ENCODE measurements around the gene HNRNPCL1. TPM values are rescaled to one million over a fixed set of nuclear protein-coding genes. Genes with fewer than 3 reads are reported as not detected.
"Not testable (repeated sequence)": the region's sequence is repeated elsewhere in the genome, so short reads cannot be mapped to it uniquely, and the experiment has no call there.

HNRNPCL1 gene
- total RNA-seq, result not detected

DNA sequence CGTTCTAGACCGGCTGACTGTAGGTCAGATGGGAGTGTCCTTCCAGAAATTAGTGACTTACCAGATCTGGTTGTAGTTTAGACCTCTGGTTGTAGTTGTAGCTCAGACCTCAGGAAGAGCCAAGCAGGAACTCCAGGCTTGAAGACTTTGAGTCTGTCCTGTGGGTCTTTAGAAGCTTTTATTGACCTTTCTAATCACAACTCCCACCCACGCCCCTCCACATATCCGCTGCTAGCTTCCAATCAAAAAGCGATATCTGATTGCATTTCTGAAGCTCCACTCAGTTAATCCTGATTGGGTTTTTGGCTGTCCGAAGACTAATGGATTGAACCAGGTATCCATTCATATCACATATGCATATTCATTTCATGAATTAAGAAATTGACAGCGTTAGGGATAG, at the start of gene HNRNPCL1:
Gene HNRNPCL1 (minus strand): TSS at position 101 of the 400 bp plus-strand sequence. CDS start 431 bp downstream, outside the sequence.
- not testable (repeated sequence) for H3K27ac ChIP-seq; H3K4me3 ChIP-seq; H3K36me3 ChIP-seq; H3K9me3 ChIP-seq; H3K4me1 ChIP-seq; DNase-seq (ENCODE audit: low spot score in 2 of 2); H3K27me3 ChIP-seq
- WGBS, result 87% methylated on average over 7 of the region's 7 CpGs

DNA sequence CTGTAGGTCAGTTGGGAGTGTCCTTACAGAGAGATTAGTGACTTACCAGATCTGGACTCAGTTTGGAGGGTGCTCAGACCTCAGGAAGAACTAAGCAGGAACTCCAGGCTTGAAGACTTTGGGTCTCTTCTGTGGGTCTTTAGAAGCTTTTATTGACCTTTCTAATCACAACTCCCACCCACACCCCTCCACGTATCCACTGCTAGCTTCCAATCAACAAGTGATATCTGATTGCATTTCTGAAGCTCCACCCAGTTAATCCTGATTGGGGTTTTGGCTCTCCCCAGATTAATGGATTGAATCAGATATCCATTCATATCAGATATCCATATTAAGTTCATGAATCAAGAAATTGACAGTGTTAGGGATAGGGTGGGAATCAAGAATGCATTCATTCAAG, 49.6 kb upstream of the HNRNPCL1 start, which contains the start of gene PRAMEF10:
Gene PRAMEF10 (minus strand): TSS at position 101 of the 400 bp plus-strand sequence. CDS start 2,423 bp downstream, outside the sequence.
- no CpG with 5 or more reads among the region's 1 CpG for WGBS
- not testable (repeated sequence) for H3K4me3 ChIP-seq; DNase-seq (ENCODE audit: low spot score in 2 of 2); H3K27ac ChIP-seq; H3K4me1 ChIP-seq; H3K9me3 ChIP-seq; H3K36me3 ChIP-seq; H3K27me3 ChIP-seq

DNA sequence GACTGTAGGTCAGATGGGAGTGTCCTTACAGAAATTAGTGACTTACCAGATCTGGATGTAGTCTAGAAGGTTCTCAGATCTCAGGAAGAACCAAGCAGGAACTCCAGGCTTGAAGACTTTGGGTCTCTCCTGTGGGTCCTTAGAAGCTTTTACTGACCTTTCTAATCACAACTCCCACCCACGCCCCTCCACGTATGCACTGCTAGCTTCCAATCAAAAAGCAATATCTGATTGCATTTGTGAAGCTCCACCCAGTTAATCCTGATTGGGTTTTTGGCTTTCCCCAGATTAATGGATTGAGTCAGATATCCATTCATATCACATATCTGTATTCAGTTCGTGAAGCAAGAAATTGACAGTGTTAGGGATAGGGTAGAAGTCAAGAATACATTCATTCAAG, 37.6 kb upstream of the HNRNPCL1 start, which contains the start of gene PRAMEF4:
Gene PRAMEF4 (minus strand): TSS at position 101 of the 400 bp plus-strand sequence. CDS start 2,807 bp downstream, outside the sequence.
- DNase-seq (ENCODE audit: low spot score in 2 of 2); H3K9me3 ChIP-seq; H3K4me3 ChIP-seq; H3K36me3 ChIP-seq; H3K27me3 ChIP-seq; H3K4me1 ChIP-seq; H3K27ac ChIP-seq: not testable (repeated sequence)
- 77% methylated on average over 3 of the region's 3 CpGs for WGBS

DNA sequence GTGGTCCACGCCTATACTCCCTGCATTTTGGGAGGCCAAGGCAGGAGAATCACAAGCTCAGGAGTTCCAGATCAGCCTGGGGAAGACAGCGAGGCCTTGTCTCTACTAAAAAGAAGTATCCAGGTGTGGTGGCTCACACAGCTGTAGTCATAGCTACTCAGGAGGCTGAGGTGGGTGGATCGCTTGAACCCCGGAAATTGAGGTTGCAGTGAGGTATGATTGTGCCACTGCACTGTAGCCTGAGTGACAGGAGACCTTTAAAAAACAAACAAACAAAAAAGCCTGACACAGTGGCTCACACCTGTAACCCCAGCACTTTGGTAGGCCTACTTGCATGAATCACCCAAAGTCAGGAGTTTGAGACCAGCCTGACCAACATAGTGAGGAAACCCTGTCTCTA, 29.9 kb upstream of the HNRNPCL1 start:
- H3K4me1 ChIP-seq; H3K9me3 ChIP-seq; DNase-seq (ENCODE audit: low spot score in 2 of 2); H3K27ac ChIP-seq; H3K27me3 ChIP-seq; H3K4me3 ChIP-seq; H3K36me3 ChIP-seq: not testable (repeated sequence)
- WGBS, result 83% methylated on average over 2 of the region's 4 CpGs

DNA sequence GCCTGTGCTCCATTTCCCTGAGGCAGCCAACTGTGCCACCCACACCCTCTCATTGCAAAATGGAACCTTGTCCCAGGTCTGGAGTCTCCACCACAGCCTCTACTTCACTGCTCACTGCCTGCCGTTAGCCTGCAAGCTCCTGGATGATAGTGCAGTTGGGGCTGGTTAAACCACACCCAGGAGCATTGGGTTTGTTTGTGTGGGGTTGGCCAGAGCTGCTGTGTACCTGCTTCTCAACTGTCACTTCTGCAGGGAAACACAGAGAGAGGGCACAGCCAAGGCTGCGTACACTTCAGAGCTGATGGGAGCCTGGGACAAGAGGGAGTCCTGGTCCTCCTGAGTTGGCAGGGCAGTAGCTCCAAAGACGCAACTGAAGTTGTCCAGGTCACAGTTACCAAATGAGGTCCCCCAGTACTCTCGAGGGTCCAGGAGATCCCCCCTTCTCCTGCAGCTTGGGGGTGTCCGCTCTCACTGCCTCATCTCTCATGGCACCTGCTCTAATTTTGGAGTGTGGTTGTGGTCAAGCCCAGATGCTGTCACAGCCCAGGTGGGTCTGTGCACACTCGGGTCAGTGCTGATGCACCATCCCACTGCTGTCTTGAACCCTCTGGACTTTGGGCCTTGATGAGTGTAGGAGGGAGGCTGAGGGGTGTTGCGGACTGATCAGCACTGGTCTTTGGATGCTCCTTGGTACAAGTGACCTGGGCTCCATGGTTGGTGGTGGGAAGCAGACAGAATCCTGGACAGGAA, 14.8 kb upstream of the HNRNPCL1 start:
- DNase-seq (ENCODE audit: low spot score in 2 of 2); H3K27me3 ChIP-seq; H3K27ac ChIP-seq; H3K4me3 ChIP-seq; H3K9me3 ChIP-seq; H3K4me1 ChIP-seq; H3K36me3 ChIP-seq: not testable (repeated sequence)
- no CpG with 5 or more reads among the region's 7 CpGs for WGBS

DNA sequence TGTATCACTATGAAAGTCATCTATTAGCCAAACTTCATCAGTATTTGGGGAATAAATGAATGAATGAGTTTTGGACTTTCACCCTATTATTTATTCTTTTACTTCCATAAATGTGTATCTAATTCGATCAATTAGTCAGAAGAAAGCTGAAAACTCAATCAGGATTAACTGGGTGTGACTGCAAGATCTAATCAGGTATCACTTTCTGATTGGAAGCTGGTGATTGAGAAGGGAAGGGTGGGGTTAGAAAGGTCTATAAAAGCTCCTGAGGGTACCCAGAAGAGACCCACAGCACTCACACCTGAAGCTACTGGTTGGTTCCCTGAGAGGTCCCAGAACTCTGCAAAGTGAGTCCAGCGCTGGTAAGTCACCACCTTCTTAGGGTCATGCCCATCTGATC, 8.3 kb upstream of the HNRNPCL1 start, which contains the start of gene PRAMEF2:
Gene PRAMEF2 (plus strand): TSS at position 301 of the 400 bp plus-strand sequence. CDS start 1,924 bp downstream, outside the sequence.
- H3K36me3 ChIP-seq; H3K9me3 ChIP-seq; DNase-seq (ENCODE audit: low spot score in 2 of 2); H3K27me3 ChIP-seq; H3K4me1 ChIP-seq; H3K4me3 ChIP-seq; H3K27ac ChIP-seq: not testable (repeated sequence)
- 72% methylated on average over 2 of the region's 2 CpGs for WGBS

DNA sequence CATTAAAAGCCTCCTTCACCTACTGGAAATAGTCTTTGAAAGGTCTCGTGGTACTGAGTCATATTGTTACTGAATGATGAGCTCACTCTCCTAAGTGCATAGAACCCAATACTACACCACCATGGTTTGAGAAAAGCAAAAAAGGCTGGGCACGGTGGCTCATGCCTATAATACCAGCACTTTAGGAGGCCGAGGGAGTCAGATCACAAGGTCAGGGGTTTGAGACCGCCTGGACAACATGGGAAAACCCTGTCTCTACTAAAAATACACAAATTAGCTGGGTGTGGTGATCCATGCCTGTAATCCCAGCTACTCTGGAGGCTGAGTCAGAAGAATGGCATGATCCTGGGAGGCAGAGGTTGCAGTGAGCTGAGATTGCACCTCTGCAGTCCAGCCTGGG, 3.3 kb upstream of the HNRNPCL1 start:
- H3K4me3 ChIP-seq, result no peak overlapping the region
- WGBS, result 61% methylated on average over 4 of the region's 4 CpGs
- H3K36me3 ChIP-seq, result no peaks in the 10 kb centered on the region
- TF ChIP-seq POLR2AphosphoS5 (IDR thresholded peaks at IDR 0.05) (no peak), POLR2A (IDR thresholded peaks at IDR 0.05) (no peak), EP300 (IDR thresholded peaks at IDR 0.05) (no peak)
- TF ChIP-seq, protein P1, sequence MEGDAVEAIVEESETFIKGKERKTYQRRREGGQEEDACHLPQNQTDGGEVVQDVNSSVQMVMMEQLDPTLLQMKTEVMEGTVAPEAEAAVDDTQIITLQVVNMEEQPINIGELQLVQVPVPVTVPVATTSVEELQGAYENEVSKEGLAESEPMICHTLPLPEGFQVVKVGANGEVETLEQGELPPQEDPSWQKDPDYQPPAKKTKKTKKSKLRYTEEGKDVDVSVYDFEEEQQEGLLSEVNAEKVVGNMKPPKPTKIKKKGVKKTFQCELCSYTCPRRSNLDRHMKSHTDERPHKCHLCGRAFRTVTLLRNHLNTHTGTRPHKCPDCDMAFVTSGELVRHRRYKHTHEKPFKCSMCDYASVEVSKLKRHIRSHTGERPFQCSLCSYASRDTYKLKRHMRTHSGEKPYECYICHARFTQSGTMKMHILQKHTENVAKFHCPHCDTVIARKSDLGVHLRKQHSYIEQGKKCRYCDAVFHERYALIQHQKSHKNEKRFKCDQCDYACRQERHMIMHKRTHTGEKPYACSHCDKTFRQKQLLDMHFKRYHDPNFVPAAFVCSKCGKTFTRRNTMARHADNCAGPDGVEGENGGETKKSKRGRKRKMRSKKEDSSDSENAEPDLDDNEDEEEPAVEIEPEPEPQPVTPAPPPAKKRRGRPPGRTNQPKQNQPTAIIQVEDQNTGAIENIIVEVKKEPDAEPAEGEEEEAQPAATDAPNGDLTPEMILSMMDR (IDR thresholded peaks at IDR 0.05), result no peak
- H3K4me1 ChIP-seq, result no peaks in the 10 kb centered on the region
- DNase-seq (ENCODE audit: low spot score in 2 of 2), result no peak
- no peak overlapping the region for H3K27ac ChIP-seq
- H3K9me3 ChIP-seq, result no peaks in the 10 kb centered on the region
- no peaks in the 10 kb centered on the region for H3K27me3 ChIP-seq

DNA sequence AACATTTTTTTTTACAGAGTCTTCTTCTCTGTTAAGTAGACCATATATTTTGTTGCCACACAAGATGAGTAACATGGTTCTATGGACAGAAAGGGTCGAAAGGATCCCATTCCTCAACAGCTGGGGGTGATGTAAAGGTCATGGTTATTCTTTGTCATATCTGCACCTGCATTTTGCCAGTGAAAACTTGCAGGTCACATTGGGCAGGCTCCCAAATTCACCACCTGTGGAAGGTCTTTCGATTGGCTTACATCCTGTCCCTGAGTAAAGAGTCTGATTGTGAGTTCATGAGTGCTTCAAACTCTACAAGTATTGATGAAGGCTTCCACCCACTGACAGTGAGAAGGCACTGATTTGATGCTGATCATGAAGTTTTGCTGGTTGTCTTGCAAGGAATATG, 15.3 kb downstream of the HNRNPCL1 start:
- H3K9me3 ChIP-seq; H3K27me3 ChIP-seq; H3K4me1 ChIP-seq; DNase-seq (ENCODE audit: low spot score in 2 of 2); H3K4me3 ChIP-seq; H3K27ac ChIP-seq; H3K36me3 ChIP-seq: not testable (repeated sequence)
- WGBS, result 69% methylated on average over 2 of the region's 2 CpGs

DNA sequence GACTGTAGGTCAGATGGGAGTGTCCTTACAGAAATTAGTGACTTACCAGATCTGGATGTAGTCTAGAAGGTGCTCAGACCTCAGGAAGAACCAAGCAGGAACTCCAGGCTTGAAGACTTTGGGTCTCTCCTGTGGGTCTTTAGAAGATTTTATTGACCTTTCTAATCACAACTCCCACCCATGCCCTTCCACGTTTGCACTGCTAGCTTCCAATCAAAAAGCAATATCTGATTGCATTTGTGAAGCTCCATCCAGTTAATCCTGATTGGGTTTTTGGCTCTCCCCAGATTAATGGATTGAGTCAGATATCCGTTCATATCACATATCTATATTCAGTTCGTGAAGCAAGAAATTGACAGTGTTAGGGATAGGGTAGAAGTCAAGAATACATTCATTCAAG, 17.2 kb downstream of the HNRNPCL1 start, which contains the start of gene PRAMEF11:
Gene PRAMEF11 (minus strand): TSS at position 101 of the 400 bp plus-strand sequence. CDS start 2,621 bp downstream, outside the sequence.
- H3K27me3 ChIP-seq; H3K4me3 ChIP-seq; H3K36me3 ChIP-seq; H3K9me3 ChIP-seq; DNase-seq (ENCODE audit: low spot score in 2 of 2); H3K4me1 ChIP-seq; H3K27ac ChIP-seq: not testable (repeated sequence)
- WGBS, result 71% methylated on average over 3 of the region's 3 CpGs

DNA sequence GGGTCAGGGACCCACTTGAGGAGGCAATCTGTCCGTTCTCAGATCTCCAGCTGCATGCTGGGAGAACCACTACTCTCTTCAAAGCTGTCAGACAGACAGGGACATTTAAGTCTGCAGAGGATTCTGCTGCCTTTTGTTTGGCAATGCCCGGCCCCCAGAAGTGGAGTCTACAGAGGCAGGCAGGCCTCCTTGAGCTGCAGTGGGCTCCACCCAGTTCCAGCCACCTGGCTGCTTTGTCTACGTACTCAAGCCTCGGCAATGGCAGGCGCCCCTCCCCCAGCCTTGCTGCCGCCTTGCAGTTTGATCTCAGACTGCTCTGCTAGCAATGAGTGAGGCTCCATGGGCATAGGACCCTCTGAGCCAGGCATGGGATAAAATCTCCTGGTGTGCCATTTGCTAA, 29.5 kb downstream of the HNRNPCL1 start:
- H3K27ac ChIP-seq; H3K27me3 ChIP-seq; H3K9me3 ChIP-seq; H3K36me3 ChIP-seq; H3K4me3 ChIP-seq; H3K4me1 ChIP-seq; DNase-seq (ENCODE audit: low spot score in 2 of 2): not testable (repeated sequence)
- WGBS, result 62% methylated on average over 6 of the region's 6 CpGs
